H9 (cell line): ENCODE measurements around the gene KCND2. TPM values are rescaled to one million over a fixed set of nuclear protein-coding genes. Genes with fewer than 3 reads are reported as not detected.

Experiments used
- DNase-seq: peaks from one replicate; pipeline ENCODE4 v3.0.0-alpha.2; 2017
- H2AFZ ChIP-seq: one replicate; pipeline ENCODE4 v1.6.1; 2013; ENCODE audit warnings: mild to moderate bottlenecking, low read length, control low read depth, moderate library complexity
- H2AK5ac ChIP-seq: 2 replicates; pipeline ENCODE4 v1.6.1; 2013; ENCODE audit warnings: low read length, control low read depth, mixed read lengths; ENCODE audit not compliant: insufficient read length
- H2BK120ac ChIP-seq: one replicate; pipeline ENCODE4 v1.6.1; 2013; ENCODE audit warnings: low read depth, mild to moderate bottlenecking, low read length, control low read depth, inconsistent platforms; ENCODE audit not compliant: poor library complexity, severe bottlenecking
- H2BK12ac ChIP-seq: 2 replicates; pipeline ENCODE4 v1.6.1; 2013; ENCODE audit warnings: low read length, control low read depth, mixed read lengths, low read depth; ENCODE audit not compliant: insufficient read length
- H2BK15ac ChIP-seq: 2 replicates; pipeline ENCODE4 v1.6.1; 2013; ENCODE audit warnings: low read depth, low read length, control low read depth
- H2BK20ac ChIP-seq: one replicate; pipeline ENCODE4 v1.6.1; 2013; ENCODE audit warnings: low read depth, mild to moderate bottlenecking, low read length, control low read depth, inconsistent platforms; ENCODE audit not compliant: poor library complexity, severe bottlenecking
- H2BK5ac ChIP-seq: 2 replicates; pipeline ENCODE4 v1.6.1; 2013; ENCODE audit warnings: low read length, control low read depth, mixed read lengths; ENCODE audit not compliant: insufficient read length
- H3K14ac ChIP-seq: 2 replicates; pipeline ENCODE4 v1.6.1; 2013; ENCODE audit warnings: low read length, control low read depth; ENCODE audit not compliant: insufficient read depth
- H3K18ac ChIP-seq: 2 replicates; pipeline ENCODE4 v1.6.1; 2013; ENCODE audit warnings: low read depth, mild to moderate bottlenecking, mixed read lengths, low read length, control low read depth; ENCODE audit not compliant: insufficient read length
- H3K23ac ChIP-seq: 2 replicates; pipeline ENCODE4 v1.6.1; 2013; ENCODE audit warnings: low read length, control low read depth, mixed read lengths, low read depth; ENCODE audit not compliant: insufficient read length
- H3K23me2 ChIP-seq: 2 replicates; pipeline ENCODE4 v1.6.1; 2013; ENCODE audit warnings: low read depth, mild to moderate bottlenecking, mixed read lengths, low read length, control low read depth; ENCODE audit not compliant: insufficient read length, poor library complexity, severe bottlenecking
- H3K27ac ChIP-seq: 2 replicates; pipeline ENCODE4 v1.5.1; 2013; ENCODE audit warnings: low read length, control low read depth, mixed read lengths, low read depth; ENCODE audit not compliant: insufficient read length
- H3K27me3 ChIP-seq: 2 replicates; pipeline ENCODE4 v1.6.1; 2013; ENCODE audit warnings: low read length, control low read depth, inconsistent platforms; ENCODE audit not compliant: insufficient read depth
- H3K4ac ChIP-seq: 2 replicates; pipeline ENCODE4 v1.6.1; 2013; ENCODE audit warnings: low read depth, mild to moderate bottlenecking, control low read depth, inconsistent platforms, low read length, moderate library complexity
- H3K4me1 ChIP-seq: 2 replicates; pipeline ENCODE4 v1.6.1; 2013; ENCODE audit warnings: low read length, control low read depth, inconsistent platforms; ENCODE audit not compliant: insufficient read depth
- H3K4me2 ChIP-seq: 2 replicates; pipeline ENCODE4 v1.6.1; 2013; ENCODE audit warnings: low read length, control low read depth, mixed read lengths; ENCODE audit not compliant: insufficient read length, insufficient read depth
- H3K56ac ChIP-seq: 2 replicates; pipeline ENCODE4 v1.6.1; 2013; ENCODE audit warnings: low read depth, mild to moderate bottlenecking, mixed read lengths, low read length, control low read depth; ENCODE audit not compliant: insufficient read length
- H3K79me1 ChIP-seq: 2 replicates; pipeline ENCODE4 v1.6.1; 2013; ENCODE audit warnings: low read depth, mild to moderate bottlenecking, moderate library complexity, low read length, control low read depth, inconsistent platforms; ENCODE audit not compliant: insufficient read depth, poor library complexity, severe bottlenecking
- H3K79me2 ChIP-seq: 2 replicates; pipeline ENCODE4 v1.6.1; 2013; ENCODE audit warnings: low read length, control low read depth, inconsistent platforms; ENCODE audit not compliant: insufficient read depth
- H3K9ac ChIP-seq: 2 replicates; pipeline ENCODE4 v1.6.1; 2013; ENCODE audit warnings: low read length, control low read depth, mixed read lengths; ENCODE audit not compliant: insufficient read length; ENCODE audit errors: extremely low read depth
- H3K9me3 ChIP-seq: one replicate; pipeline ENCODE4 v1.6.1; 2013; ENCODE audit warnings: low read depth, low read length, inconsistent platforms; ENCODE audit not compliant: control insufficient read depth
- H3T11ph ChIP-seq: one replicate; pipeline ENCODE4 v1.6.1; 2013; ENCODE audit warnings: mild to moderate bottlenecking, low read length, control low read depth, inconsistent platforms
- H4K20me1 ChIP-seq: one replicate; pipeline ENCODE4 v1.6.1; 2013; ENCODE audit not compliant: control insufficient read depth, insufficient read length, insufficient read depth
- H4K5ac ChIP-seq: 2 replicates; pipeline ENCODE4 v1.6.1; 2013; ENCODE audit warnings: low read depth, mild to moderate bottlenecking, mixed read lengths, low read length, control low read depth; ENCODE audit not compliant: insufficient read length
- H4K8ac ChIP-seq: replicated peaks from 2 replicates; pipeline ENCODE4 v1.6.1; 2013; ENCODE audit warnings: low read length, control low read depth, mixed read lengths, low read depth; ENCODE audit not compliant: insufficient read length
- H4K91ac ChIP-seq: 2 replicates; pipeline ENCODE4 v1.6.1; 2013; ENCODE audit warnings: low read depth, mild to moderate bottlenecking, moderate library complexity, mixed read lengths, low read length, control low read depth; ENCODE audit not compliant: insufficient read length
- H3K27ac Mint-ChIP-seq, 3 experiments: 2 replicates in 2 of 3; 3 replicates in 1 of 3; pipeline ENCODE4 v1.8.0; 2020 to 2021; ENCODE audit warnings: mixed read lengths in 3 of 3, mild to moderate bottlenecking in 1 of 3, moderate library complexity in 1 of 3
- H3K27me3 Mint-ChIP-seq: 2 replicates; pipeline ENCODE4 v1.8.0; 2021; ENCODE audit warnings: low read depth, mild to moderate bottlenecking, moderate library complexity, mixed read lengths
- H3K36me3 Mint-ChIP-seq, 3 experiments: 2 replicates in 2 of 3; 3 replicates in 1 of 3; pipeline ENCODE4 v1.8.0; 2020 to 2021; ENCODE audit warnings: low read depth in 3 of 3, mixed read lengths in 3 of 3; ENCODE audit not compliant: insufficient read depth in 1 of 3
- H3K4me1 Mint-ChIP-seq, 2 experiments: 2 replicates each; pipeline ENCODE4 v1.8.0; 2020; ENCODE audit warnings: mixed read lengths in 2 of 2
- H3K4me3 Mint-ChIP-seq, 2 experiments: 2 replicates in 1 of 2; 3 replicates in 1 of 2; pipeline ENCODE4 v1.8.0; 2020 to 2021; ENCODE audit warnings: mild to moderate bottlenecking in 2 of 2, mixed read lengths in 2 of 2, moderate library complexity in 1 of 2
- H3K9me3 Mint-ChIP-seq, 2 experiments: 2 replicates in 1 of 2; 3 replicates in 1 of 2; pipeline ENCODE4 v1.8.0; 2020; ENCODE audit warnings: mild to moderate bottlenecking in 2 of 2, mixed read lengths in 2 of 2, moderate library complexity in 1 of 2
- WGBS: extraction: QIAGEN DNeasy Blood & Tissue Kit; methylation state at CpG from one replicate; pipeline ENCODE4 v1.1.7; 2013; ENCODE audit warnings: missing lambda C conversion rate, low lambda C conversion rate, mixed read lengths; ENCODE audit not compliant: insufficient read length; ENCODE audit errors: extremely low coverage; 5-methylcytosine and 5-hydroxymethylcytosine counted together
- total RNA-seq: library from RNA; stranded (reverse); gene quantifications from 2 replicates; pipeline ENCODE4 v1.2.1, GENCODE V29; 2021
- TF ChIP-seq, protein P1 (sequence below): fragments of 200-600 bp; sonication (generic); conservative IDR thresholded peaks from 3 replicates; pipeline ENCODE4 v1.8.0; 2021; ENCODE audit warnings: antibody characterized with exemption, mild to moderate bottlenecking

The KCND2 gene
- total RNA-seq, 1 experiment from 2014 or later = 6.4 TPM

DNA sequence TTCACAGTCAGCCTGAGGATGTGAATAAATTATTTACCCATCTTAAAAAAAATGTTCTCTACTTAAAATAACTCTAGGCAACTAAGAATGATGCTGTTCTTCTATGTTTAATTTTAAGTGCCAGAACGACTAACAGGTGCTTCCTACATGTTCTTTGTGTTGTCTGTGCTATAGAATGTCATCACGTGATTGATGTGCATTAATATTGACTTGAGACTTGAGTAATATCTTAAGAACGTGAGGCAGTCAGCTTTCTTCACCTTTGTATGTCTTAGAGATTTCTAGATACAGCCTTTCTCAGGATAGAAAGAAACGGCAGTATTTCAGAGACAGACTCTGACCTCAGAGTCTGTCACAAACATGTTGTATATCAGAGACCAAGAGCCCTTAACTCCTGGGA lies 274.6 kb downstream of the KCND2 start:
- H3K27ac Mint-ChIP-seq = no peak overlapping the region

More for the DNA sequence above, 274.6 kb downstream of the KCND2 start:
- H4K91ac ChIP-seq = no peak overlapping the region
- no peak overlapping the region for H2BK20ac ChIP-seq
- Mint-ChIP-seq H3K4me1 (peaks cover 23 to 35% of the 10 kb centered on the region in 2 experiments), H3K9me3 (no peaks in the 10 kb centered on the region), H3K36me3 (no peaks in the 10 kb centered on the region), H3K27me3 (no peaks in the 10 kb centered on the region), H3K4me3 (no peak overlapping the region)
- H3K23me2 ChIP-seq = no peaks in the 10 kb centered on the region
- H3K56ac ChIP-seq = no peak overlapping the region
- H2BK12ac ChIP-seq = no peak overlapping the region
- H4K20me1 ChIP-seq = no peaks in the 10 kb centered on the region
- H3K18ac ChIP-seq = no peak overlapping the region
- no peak overlapping the region for H2BK5ac ChIP-seq
- H3T11ph ChIP-seq = no peak overlapping the region
- WGBS = no CpG with 5 or more reads among the region's 4 CpGs
- H3K4me1 ChIP-seq = peaks cover 16% of the 10 kb centered on the region
- no peak overlapping the region for H3K23ac ChIP-seq
- no peak overlapping the region for H2BK120ac ChIP-seq
- H3K79me1 ChIP-seq = no peaks in the 10 kb centered on the region
- TF ChIP-seq, protein P1, sequence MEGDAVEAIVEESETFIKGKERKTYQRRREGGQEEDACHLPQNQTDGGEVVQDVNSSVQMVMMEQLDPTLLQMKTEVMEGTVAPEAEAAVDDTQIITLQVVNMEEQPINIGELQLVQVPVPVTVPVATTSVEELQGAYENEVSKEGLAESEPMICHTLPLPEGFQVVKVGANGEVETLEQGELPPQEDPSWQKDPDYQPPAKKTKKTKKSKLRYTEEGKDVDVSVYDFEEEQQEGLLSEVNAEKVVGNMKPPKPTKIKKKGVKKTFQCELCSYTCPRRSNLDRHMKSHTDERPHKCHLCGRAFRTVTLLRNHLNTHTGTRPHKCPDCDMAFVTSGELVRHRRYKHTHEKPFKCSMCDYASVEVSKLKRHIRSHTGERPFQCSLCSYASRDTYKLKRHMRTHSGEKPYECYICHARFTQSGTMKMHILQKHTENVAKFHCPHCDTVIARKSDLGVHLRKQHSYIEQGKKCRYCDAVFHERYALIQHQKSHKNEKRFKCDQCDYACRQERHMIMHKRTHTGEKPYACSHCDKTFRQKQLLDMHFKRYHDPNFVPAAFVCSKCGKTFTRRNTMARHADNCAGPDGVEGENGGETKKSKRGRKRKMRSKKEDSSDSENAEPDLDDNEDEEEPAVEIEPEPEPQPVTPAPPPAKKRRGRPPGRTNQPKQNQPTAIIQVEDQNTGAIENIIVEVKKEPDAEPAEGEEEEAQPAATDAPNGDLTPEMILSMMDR = no peak
- no peak overlapping the region for H2BK15ac ChIP-seq
- no peak overlapping the region for H4K5ac ChIP-seq
- no peak overlapping the region for H3K14ac ChIP-seq
- no peaks in the 10 kb centered on the region for H3K9me3 ChIP-seq
- H3K9ac ChIP-seq = no peak overlapping the region
- H3K27me3 ChIP-seq = no peaks in the 10 kb centered on the region
- no peak overlapping the region for H2AFZ ChIP-seq
- no peak for DNase-seq
- no peak overlapping the region for H3K4me2 ChIP-seq
- no peak overlapping the region for H4K8ac ChIP-seq
- no peaks in the 10 kb centered on the region for H3K79me2 ChIP-seq
- H3K27ac ChIP-seq = no peak overlapping the region
- H3K4ac ChIP-seq = no peak overlapping the region
- H2AK5ac ChIP-seq = peak overlapping the region; percentile 86
